ENCODE results near the gene EEF2.
"Not testable (repeated sequence)": the region's sequence is repeated elsewhere in the genome, so short reads cannot be mapped to it uniquely, and the experiment has no call there.

Gene EEF2

GRCh38 chr19:3949294-3949693, 36.0 kb downstream of the EEF2 start:
- H3K4me3 ChIP-seq (ENCODE audit: low read depth, low read length): no peak overlapping the region
- no peaks in the 10 kb centered on the region for H3K9me3 ChIP-seq
- H3K36me3 ChIP-seq: no peaks in the 10 kb centered on the region
- no peaks in the 10 kb centered on the region for H3K4me1 ChIP-seq
- no peak for TF ChIP-seq CTCF (IDR thresholded peaks at IDR 0.05; ENCODE audit: low read depth, low read length)
- no peak for DNase-seq
- H3K27me3 ChIP-seq: no peaks in the 10 kb centered on the region

GRCh38 chr19:3947316-3947933, 37.8 kb downstream of the EEF2 start:
- H3K27me3 ChIP-seq; H3K36me3 ChIP-seq; H3K9me3 ChIP-seq; H3K4me3 ChIP-seq (ENCODE audit: low read depth, low read length); H3K4me1 ChIP-seq; DNase-seq: not testable (repeated sequence)

GRCh38 chr19:3945838-3946237, 39.4 kb downstream of the EEF2 start:
- no peaks in the 10 kb centered on the region for H3K9me3 ChIP-seq
- H3K36me3 ChIP-seq: no peaks in the 10 kb centered on the region
- no peak overlapping the region for H3K4me3 ChIP-seq (ENCODE audit: low read depth, low read length)
- no peak for DNase-seq
- H3K27me3 ChIP-seq: no peaks in the 10 kb centered on the region
- TF ChIP-seq CTCF (IDR thresholded peaks at IDR 0.05; ENCODE audit: low read depth, low read length): no peak
- no peaks in the 10 kb centered on the region for H3K4me1 ChIP-seq

GRCh38 chr19:3944018-3944721, 41.1 kb downstream of the EEF2 start:
- Histone ChIP-seq H3K36me3 (no peaks in the 10 kb centered on the region), H3K9me3 (no peaks in the 10 kb centered on the region), H3K4me1 (no peaks in the 10 kb centered on the region), H3K27me3 (no peaks in the 10 kb centered on the region), H3K4me3 (ENCODE audit: low read depth, low read length) (no peak overlapping the region)
- no peak for DNase-seq
- no peak for TF ChIP-seq CTCF (IDR thresholded peaks at IDR 0.05; ENCODE audit: low read depth, low read length)

GRCh38 chr19:3942790-3943409, 42.4 kb downstream of the EEF2 start:
- Histone ChIP-seq H3K4me3 (ENCODE audit: low read depth, low read length) (no peak overlapping the region), H3K9me3 (no peaks in the 10 kb centered on the region), H3K27me3 (no peaks in the 10 kb centered on the region), H3K36me3 (no peaks in the 10 kb centered on the region), H3K4me1 (no peaks in the 10 kb centered on the region)
- no peak for DNase-seq
- no peak for TF ChIP-seq CTCF (IDR thresholded peaks at IDR 0.05; ENCODE audit: low read depth, low read length)

- not testable (repeated sequence) for H3K9me3 ChIP-seq; H3K4me3 ChIP-seq (ENCODE audit: low read depth, low read length); H3K36me3 ChIP-seq; H3K4me1 ChIP-seq; DNase-seq
- H3K27me3 ChIP-seq: peaks cover 15% of the 10 kb centered on the region
These were observed 46.8 kb downstream of the EEF2 start for GRCh38 chr19:3938300-3938950.

Data from BE2C (cell line).